HG03066 (cell line): ENCODE data around the gene ASB1.

Source experiments
- ATAC-seq: cut with Tn5 transposase; IDR thresholded peaks from one replicate; pipeline ENCODE4 v1.9.1; 2021; ENCODE audit warnings: low read depth; ENCODE audit not compliant: unreplicated experiment

The ASB1 gene

DNA sequence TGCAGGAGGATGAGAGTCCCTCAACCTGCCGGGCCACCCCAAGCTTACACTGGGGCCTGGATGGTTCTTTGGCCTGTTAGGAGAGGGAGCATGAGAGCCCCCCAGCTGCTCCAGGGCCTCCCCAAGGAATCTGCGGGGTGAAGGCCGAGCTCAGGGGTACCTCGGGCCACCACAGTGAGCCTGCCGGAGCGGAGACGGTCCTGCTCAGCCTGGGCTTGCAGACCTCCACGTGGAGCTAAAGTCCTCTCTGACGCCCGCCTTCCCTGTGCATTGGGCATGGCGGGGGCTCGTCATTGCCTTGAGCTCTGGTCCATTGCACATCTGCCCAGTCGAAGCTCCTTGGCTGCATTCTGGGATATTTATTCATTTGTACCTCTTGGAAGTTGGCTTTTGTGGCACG, 62.7 kb downstream of the ASB1 start:
- ATAC-seq = no peak

- ATAC-seq = no peak
These were observed 63.2 kb downstream of the ASB1 start for GRCh38 chr2:238489896-238490295.

GRCh38 chr2:238492840-238493239, 66.1 kb downstream of the ASB1 start:
- ATAC-seq = no peak

DNA sequence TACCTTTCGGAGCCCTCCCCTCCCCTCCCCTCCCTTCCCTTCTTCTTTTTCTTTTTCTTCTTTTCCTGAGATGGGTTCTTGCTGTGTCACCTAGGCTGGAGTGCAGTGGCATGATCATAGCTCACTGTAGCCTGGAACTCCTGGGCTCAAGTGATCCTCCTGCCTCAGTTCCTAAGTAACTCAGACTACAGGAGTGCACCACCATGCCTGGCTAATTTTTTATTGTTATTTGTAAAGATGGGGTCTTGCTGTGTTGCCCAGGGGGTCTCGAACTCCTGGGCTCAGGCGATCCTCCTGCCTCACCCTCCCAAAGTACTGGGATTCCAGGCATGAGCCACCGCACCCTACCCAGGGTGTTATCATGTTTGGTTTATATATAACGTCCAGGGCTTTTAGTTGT, 66.7 kb downstream of the ASB1 start:
- ATAC-seq = no peak

GRCh38 chr2:238493880-238494572, 67.3 kb downstream of the ASB1 start:
- no peak for ATAC-seq

DNA sequence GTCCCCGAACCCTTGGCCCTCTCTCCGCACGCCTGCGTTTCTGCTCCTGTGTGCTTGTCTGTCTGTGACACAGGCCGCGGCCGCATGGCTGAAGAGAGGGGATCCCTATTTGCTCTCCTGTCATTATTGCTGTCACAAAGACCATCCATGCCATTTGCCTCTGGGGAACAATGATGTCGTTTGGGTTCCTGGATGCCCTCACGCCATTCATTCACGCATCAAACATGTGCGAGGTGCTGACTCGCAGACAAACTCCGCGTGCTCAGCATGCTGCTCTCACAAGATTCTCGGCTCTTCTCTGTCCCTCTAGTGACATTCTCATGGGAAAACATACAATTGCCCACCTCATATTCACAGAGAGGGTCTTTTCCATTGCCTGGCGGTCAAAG, 67.8 kb downstream of the ASB1 start:
- no peak for ATAC-seq

GRCh38 chr2:238495422-238495821, 68.7 kb downstream of the ASB1 start:
- ATAC-seq = no peak

GRCh38 chr2:238496756-238497609, 70.3 kb downstream of the ASB1 start:
- ATAC-seq = no peak

- ATAC-seq = no peak
These were observed 70.9 kb downstream of the ASB1 start for GRCh38 chr2:238497610-238498005.

DNA sequence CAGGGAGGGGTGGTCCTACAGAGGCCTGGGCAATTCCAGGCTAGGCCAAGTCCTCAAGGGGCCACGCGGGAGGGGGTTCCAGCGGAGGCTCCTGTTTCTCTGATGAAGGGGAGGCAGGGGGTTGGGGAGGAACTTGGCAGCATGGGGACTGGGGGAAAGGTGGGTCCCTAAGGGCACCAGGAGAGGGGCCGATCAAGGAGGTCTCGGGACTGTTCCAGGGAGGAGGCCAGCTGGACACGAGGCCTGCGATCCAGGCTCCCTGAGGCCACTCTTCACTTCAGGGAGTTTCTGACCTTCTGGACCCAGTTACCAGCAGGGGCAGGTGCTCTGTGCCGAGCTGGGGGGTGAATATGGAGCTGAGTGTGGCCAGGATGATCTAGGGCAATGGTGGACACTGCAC, 71.5 kb downstream of the ASB1 start:
- ATAC-seq = no peak

DNA sequence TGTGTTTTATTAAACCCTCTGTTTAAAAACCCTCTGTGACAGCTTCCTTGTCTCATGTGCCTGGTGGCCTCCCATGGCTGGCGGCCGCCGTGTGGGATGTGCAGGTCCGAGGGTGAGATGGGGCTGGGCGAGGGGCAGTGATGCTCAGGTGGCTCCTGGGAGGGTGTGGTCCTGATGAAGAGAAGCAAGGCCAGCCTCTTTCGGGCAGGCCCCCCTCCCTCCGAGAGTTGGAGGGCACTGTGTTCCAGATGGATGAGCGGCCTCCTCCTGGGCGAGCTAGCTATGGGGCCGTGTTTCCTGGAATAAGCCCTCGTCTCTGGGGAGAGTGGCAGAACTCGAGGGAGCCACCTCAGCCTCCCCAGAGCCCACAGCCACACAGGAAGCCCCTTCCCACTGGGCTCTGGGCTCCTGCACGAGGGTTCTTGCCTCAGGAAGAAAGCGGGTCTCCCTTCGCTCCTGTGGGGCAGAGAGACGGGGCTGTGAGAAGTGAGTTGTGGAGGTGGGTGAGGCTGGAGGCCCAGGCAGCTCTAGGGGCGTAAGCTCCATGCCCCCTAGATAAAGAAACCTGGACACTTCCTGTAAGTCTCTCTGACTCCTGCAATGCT, 72.1 kb downstream of the ASB1 start:
- no peak for ATAC-seq

- ATAC-seq = no peak
These were observed 73.2 kb downstream of the ASB1 start for GRCh38 chr2:238499731-238500580.

GRCh38 chr2:238501311-238501710, 74.6 kb downstream of the ASB1 start:
- ATAC-seq = no peak
